ENCODE data around the gene PIEZO1. TPM values are rescaled to one million over a fixed set of nuclear protein-coding genes. Genes with fewer than 3 reads are reported as not detected.
A peak's percentile ranks its signal among the peaks of the same experiment; 100 is the strongest.

The PIEZO1 gene
- total RNA-seq, 6 experiments from 2014 or later = 48.9 to 91.9 (median 64.4) TPM

DNA sequence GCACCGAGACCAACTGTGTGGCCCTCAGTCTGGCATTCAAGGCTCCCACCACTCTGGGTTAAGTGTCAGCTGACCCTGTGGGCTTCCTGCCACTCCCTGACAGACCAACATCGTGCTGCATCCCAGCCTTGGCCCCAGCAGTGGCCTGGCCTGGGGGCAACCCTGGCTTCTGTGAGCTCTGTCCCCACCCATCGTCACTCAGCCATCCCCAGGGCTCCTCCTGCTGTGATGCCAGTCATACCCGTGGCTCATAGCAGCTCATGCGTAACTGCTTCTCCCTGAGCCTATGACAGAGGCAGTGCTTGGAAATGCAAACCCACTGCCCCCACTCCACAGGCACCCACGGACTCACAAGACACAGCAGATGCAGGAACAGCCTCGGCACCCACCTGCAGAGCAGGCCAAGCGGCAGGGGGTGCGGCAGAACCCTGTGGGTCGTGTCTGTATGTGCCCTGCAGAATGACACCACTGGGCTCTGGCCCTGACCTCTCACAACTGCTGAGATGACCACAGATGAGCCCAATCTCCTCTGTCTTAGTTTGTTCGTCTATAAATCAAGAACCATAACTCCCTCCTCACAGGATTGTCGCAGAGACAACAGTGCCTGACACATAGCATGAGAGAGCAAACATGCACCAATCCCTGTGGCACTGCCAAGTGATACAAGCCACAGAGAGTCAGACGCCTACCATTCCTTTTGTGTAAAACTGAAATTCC, 26.6 kb downstream of the PIEZO1 start:
- Histone ChIP-seq H3K27ac (peak overlapping the region in 2 of 3 donors; percentile 79 to 91), H3K36me3 (no peaks in the 10 kb centered on the region), H3K27me3 (no peaks in the 10 kb centered on the region), H3K4me1 (peaks cover 0 to 36% (median 20%) of the 10 kb centered on the region in 4 donors), H3K4me3 (no peak overlapping the region), H3K9me3 (no peaks in the 10 kb centered on the region)
- ATAC-seq (no peak), DNase-seq (no peak)
- intact Hi-C loops (cut with DNase I) = no loop called here
- 82% methylated on average over 6 of the region's 13 CpGs for WGBS (ENCODE audit: insufficient coverage, low coverage, low lambda C conversion rate, missing lambda C conversion rate)
- TF ChIP-seq CTCF (IDR thresholded peaks at IDR 0.05) (no peak), POLR2A (IDR thresholded peaks at IDR 0.05) (no peak)

DNA sequence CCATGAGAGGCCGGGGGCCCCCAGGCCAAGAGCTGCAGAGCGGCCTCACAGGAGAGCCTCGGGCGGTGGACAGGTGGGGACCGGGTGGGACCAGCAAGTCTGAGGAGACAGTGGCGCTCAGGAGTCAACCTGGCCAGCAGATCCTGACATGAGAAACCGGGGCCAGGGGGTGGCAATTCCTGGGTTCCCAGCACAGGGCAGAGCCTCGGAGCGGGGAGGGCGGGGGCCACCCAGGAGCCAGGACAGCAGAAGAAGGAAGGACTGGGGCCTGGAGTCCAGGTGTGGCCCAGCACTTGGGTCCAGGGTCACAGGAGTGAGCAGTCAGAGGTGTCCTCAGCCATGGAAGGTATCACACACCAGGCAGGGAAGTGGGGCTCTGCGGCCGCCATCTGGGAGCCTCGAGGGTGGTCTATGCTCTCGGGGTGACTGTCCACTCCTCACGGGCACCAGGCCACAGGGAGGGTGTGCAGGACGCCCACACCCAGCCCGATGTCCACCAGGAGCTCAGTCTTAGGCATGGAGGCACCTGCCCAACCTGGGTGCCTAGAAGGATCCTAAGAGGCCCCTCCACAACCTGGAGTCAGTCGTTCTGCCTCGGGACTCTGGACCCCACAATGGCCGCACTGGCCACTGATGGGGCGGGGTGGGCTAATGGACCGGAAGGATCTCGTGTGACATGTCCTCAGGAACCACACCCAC, 29.1 kb downstream of the PIEZO1 start:
- Histone ChIP-seq H3K36me3 (no peaks in the 10 kb centered on the region), H3K27ac (no peak overlapping the region), H3K9me3 (no peaks in the 10 kb centered on the region), H3K4me3 (no peak overlapping the region), H3K4me1 (peaks cover 0 to 25% (median 11%) of the 10 kb centered on the region in 4 donors), H3K27me3 (no peaks in the 10 kb centered on the region)
- TF ChIP-seq POLR2A (IDR thresholded peaks at IDR 0.05) (no peak), CTCF (IDR thresholded peaks at IDR 0.05) (no peak)
- 80% methylated on average over 3 of the region's 23 CpGs for WGBS (ENCODE audit: insufficient coverage, low coverage, low lambda C conversion rate, missing lambda C conversion rate)
- intact Hi-C loops (cut with DNase I) = no loop called here
- no peak for DNase-seq
- no peak for ATAC-seq

GRCh38 chr16:88754912-88755744, 29.9 kb downstream of the PIEZO1 start:
- 74% methylated on average over 19 of the region's 42 CpGs for WGBS (ENCODE audit: insufficient coverage, low coverage, low lambda C conversion rate, missing lambda C conversion rate)
- Histone ChIP-seq H3K36me3 (no peaks in the 10 kb centered on the region), H3K4me3 (no peak overlapping the region), H3K27ac (no peak overlapping the region), H3K4me1 (peaks cover 0 to 19% (median 8%) of the 10 kb centered on the region in 4 donors), H3K9me3 (no peaks in the 10 kb centered on the region), H3K27me3 (no peaks in the 10 kb centered on the region)
- ATAC-seq (no peak), DNase-seq (no peak)
- intact Hi-C loops (cut with DNase I) = no loop called here
- no peak for TF ChIP-seq POLR2A (IDR thresholded peaks at IDR 0.05)
- TF ChIP-seq CTCF (IDR thresholded peaks at IDR 0.05) = no peak

GRCh38 chr16:88754109-88754911, 30.7 kb downstream of the PIEZO1 start:
- TF ChIP-seq POLR2A (IDR thresholded peaks at IDR 0.05) (no peak), CTCF (IDR thresholded peaks at IDR 0.05) (no peak)
- no CpG with 5 or more reads among the region's 28 CpGs for WGBS (ENCODE audit: insufficient coverage, low coverage, low lambda C conversion rate, missing lambda C conversion rate)
- ATAC-seq (no peak), DNase-seq (no peak)
- Histone ChIP-seq H3K9me3 (no peaks in the 10 kb centered on the region), H3K4me3 (no peak overlapping the region), H3K27ac (no peak overlapping the region), H3K36me3 (no peaks in the 10 kb centered on the region), H3K4me1 (peaks cover 0 to 11% (median 4%) of the 10 kb centered on the region in 4 donors), H3K27me3 (no peaks in the 10 kb centered on the region)
- intact Hi-C loops (cut with DNase I) = no loop called here

Data from right lobe of liver (tissue), 6 donors.